ENCODE results near the gene TJP1.
"Not testable (repeated sequence)": the region's sequence is repeated elsewhere in the genome, so short reads cannot be mapped to it uniquely, and the experiment has no call there.

TJP1 gene

DNA sequence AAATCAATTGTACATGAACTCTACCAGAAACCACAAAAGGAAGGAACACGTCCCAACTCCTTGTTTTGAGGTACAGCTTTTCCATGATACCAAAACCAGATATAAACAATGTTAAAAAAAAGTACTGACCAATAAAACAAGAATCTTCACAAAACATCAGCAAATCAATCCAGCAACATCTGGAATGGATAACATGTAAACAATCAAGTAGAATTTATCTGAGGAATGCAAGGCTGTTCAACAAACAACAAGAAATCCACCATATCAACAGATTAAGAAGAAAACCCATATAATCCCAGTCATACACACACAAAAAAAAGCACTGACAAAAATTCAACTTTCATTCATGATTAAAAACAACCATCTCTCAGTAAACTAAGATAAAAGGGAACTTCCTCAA is 26.7 kb downstream of the TJP1 start:
- no peak for DNase-seq

DNA sequence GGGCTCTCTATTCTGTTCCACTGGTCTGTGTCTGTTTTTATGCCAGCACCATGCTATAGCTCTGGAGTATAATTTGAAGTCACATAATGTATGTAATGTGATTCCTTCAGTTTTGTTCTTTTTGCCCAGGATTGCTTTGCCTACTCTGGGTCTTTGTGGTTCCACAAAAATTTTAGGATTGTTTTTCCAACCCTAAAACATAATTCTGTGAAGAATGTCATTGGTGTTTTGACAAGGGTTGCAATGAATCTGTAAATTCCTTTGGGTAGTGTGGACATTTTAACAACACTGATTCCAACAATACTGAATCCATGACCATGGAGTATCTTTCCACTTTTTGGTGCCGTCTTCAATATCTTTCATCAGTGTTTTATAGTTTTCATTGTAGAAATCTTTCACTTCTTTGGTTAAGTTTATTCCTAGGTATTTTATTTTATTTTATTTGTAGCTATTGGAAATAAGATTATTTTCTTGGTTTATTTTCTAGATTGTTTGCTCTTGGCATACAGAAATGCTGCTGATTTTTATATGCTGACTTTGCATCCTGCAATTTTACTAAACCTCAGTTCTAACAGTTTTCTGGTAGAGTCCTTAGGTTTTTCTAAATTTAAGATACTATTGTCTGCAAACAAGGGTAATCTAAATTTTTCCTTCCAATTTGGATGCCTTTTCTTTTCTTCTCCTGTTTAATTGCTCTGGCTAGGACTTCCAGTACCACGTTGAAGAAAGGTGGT is 29.7 kb downstream of the TJP1 start:
- no peak for DNase-seq

GRCh38 chr15:29790607-29791006 is 31.7 kb downstream of the TJP1 start:
- DNase-seq, result no peak

- DNase-seq, result no peak
Measured at GRCh38 chr15:29789871-29790270, 32.4 kb downstream of the TJP1 start.

GRCh38 chr15:29788433-29789034 is 33.7 kb downstream of the TJP1 start:
- no peak for DNase-seq

DNA sequence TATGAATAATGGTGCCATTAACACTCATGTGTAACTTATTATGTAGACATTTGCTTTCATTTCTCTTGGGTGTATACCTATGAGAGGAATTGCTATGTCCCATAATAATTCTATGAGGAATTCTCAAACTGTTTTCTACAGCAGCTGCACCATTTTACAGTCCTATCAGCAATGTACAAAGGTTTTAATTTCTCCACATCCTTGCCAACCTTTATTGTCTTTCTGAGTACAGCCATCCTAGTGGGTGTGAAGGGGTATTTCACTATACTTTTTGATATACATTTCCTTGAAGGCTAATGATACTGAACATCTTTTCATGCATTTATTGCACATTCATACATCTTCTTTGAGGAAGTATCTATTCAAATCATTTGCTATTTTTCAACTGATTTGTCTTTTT is 34.5 kb downstream of the TJP1 start:
- no peak for DNase-seq

GRCh38 chr15:29785642-29786041 is 36.6 kb downstream of the TJP1 start:
- no peak for DNase-seq

DNA sequence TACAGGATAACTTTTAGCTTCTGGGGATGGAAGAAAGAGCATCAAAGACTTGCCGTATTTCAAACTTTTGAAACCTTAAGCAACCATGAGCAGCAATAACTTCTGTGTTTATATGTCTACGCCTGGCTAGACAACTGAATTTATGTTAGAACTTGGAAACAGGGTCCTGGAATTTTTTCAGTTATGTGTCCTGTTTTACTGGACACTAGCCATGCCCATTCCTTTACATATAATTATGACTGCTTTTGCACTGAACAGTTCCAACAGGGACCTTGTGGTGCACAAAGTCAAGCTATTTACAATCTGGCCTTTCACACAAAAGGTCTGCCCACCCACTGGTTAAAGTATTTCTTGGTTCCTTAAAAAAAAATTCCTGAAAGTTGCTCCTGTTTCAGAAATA is 37.1 kb downstream of the TJP1 start:
- DNase-seq, result no peak

DNA sequence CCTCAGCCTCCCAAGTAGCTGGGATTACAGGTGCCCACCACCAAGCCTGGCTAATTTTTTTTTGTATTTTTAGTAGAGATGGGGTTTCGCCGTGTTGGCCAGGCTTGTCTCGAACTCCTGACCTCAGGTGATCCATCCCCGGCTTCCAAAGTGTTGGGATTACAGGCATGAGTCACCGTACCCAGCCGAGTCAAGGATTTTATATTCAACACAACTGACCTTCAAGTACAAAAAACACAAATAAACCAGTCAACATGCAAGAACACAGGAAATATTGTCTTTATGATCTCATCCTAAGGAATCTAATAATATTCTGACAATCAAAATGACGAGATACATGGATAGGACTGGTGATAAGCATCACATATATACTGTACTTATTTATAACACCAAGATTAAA is 37.9 kb downstream of the TJP1 start:
- no peak for DNase-seq

DNA sequence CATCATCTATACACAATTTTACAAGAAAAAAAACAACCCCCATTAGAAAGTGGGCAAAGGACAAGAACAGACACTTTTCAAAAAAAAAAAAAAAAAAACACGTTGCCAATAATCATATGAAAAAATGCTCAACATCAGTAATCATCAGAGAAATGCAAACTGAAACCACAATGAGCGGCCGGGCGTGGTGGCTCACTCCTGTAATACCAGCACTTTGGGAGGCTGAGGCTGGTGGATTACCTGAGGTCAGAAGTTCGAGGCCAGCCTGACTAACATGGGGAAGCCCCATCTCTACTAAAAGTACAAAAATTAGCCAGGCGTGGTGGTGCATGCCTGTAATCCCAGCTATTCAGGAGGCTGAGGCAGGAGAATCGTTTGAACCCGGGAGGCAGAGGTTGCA is 39.5 kb downstream of the TJP1 start:
- not testable (repeated sequence) for DNase-seq

DNA sequence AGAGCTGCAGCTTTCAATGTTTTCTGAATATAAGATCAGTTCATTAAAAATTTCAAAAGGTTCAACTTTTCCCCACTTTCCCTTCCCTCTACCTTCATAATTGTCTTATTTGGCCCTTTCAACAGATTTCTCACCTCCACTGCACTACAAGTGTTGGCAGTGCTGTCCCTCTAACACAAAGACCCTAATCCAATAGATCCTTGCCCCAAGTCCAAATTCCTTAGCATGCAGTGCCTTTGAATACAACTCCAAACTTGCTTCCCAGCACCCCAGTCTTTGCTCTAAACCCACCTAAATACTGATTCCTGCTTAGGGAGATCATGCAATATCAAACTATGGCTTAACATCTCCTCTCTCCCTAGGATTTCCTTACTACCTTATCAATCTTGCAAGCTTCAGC is 43.9 kb downstream of the TJP1 start:
- DNase-seq, result no peak

GRCh38 chr15:29776859-29777258 is 45.4 kb downstream of the TJP1 start:
- no peak for DNase-seq

DNA sequence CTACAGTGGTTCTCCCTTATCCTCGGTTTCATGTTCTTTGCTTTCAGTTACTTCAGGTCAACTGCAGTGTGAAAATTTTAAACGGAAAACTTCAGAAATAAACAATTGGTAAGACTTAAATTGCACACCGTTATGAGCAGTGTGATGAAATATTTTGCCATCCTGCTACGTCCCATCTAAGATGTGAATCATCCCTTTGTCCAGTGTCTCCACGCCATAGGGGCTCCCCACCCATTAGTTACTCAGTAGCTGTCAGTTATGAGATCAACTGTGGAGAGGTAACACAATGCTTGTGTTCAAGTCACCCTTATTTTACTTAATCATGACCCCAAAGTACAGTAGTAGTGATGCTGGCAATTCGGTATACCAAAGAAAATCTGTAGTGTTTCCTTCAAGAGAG is 47.4 kb downstream of the TJP1 start:
- no peak for DNase-seq

GRCh38 chr15:29773816-29774215 is 48.5 kb downstream of the TJP1 start:
- no peak for DNase-seq

- DNase-seq, result no peak
Measured at GRCh38 chr15:29773000-29773399, 49.3 kb downstream of the TJP1 start.

- no peak for DNase-seq
Measured at GRCh38 chr15:29770796-29771195, 51.5 kb downstream of the TJP1 start.

GRCh38 chr15:29765898-29766527 is 56.3 kb downstream of the TJP1 start:
- no peak for DNase-seq

GRCh38 chr15:29765234-29765841 is 56.9 kb downstream of the TJP1 start:
- DNase-seq, result no peak

GRCh38 chr15:29759596-29759995 is 62.7 kb downstream of the TJP1 start:
- DNase-seq, result no peak

- no peak for DNase-seq
Measured at GRCh38 chr15:29756358-29757267, 65.7 kb downstream of the TJP1 start.

GRCh38 chr15:29754009-29754408 is 68.3 kb downstream of the TJP1 start:
- not testable (repeated sequence) for DNase-seq

DNA sequence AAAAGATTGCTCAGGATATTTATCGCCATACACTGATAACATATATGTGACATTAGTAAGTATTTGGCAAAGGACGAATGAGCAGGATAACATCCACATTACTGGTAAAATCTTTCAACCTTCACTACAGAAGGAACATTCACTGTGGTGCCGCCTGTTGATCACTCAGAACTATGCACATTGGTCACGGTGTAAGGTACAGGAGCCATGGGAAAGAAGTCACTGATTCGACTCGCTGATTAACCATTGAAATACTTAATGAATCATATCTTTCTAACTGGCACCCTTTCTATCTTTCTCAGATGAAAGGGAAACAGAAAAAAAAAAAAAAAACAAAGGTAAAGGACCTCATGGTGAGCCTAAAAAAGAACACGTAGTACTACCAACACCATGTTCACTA is 68.8 kb downstream of the TJP1 start:
- no peak for DNase-seq

GRCh38 chr15:29750754-29751153 is 71.5 kb downstream of the TJP1 start:
- no peak for DNase-seq

All from left hindlimb (tissue), 1 donor.